NCI-H69 (cell line): ENCODE measurements around the gene PNPLA7.
"Not testable (repeated sequence)": the region's sequence is repeated elsewhere in the genome, so short reads cannot be mapped to it uniquely, and the experiment has no call there.

ENCODE experiments used
- DNase-seq: peaks from one replicate; lab custom pipeline; 2025; lab: John Stamatoyannopoulos, UW

PNPLA7 gene

GRCh38 chr9:137417161-137418021 is 132.8 kb downstream of the PNPLA7 start:
- DNase-seq = peak; percentile 47

- no peak for DNase-seq
Measured at GRCh38 chr9:137416563-137417151, 133.5 kb downstream of the PNPLA7 start.

GRCh38 chr9:137416006-137416562 is 134.1 kb downstream of the PNPLA7 start:
- no peak for DNase-seq

- DNase-seq = no peak
Measured at GRCh38 chr9:137415451-137415850, 134.8 kb downstream of the PNPLA7 start.

- DNase-seq = no peak
Measured at GRCh38 chr9:137412431-137412830, 137.8 kb downstream of the PNPLA7 start.

GRCh38 chr9:137411645-137412380 is 138.4 kb downstream of the PNPLA7 start:
- DNase-seq = no peak

- no peak for DNase-seq
Measured at GRCh38 chr9:137411260-137411644, 138.9 kb downstream of the PNPLA7 start.

- DNase-seq = no peak
Measured at GRCh38 chr9:137410891-137411249, 139.3 kb downstream of the PNPLA7 start.

- DNase-seq = not testable (repeated sequence)
Measured at GRCh38 chr9:137410236-137410890, 139.8 kb downstream of the PNPLA7 start.
